ENCODE measurements around the gene ANKRD17. TPM values are rescaled to one million over a fixed set of nuclear protein-coding genes. Genes with fewer than 3 reads are reported as not detected.
A peak's percentile ranks its signal among the peaks of the same experiment; 100 is the strongest.

The ANKRD17 gene
- total RNA-seq, 6 experiments from 2014 or later, result 25.1 to 34.0 (median 28.1) TPM

DNA sequence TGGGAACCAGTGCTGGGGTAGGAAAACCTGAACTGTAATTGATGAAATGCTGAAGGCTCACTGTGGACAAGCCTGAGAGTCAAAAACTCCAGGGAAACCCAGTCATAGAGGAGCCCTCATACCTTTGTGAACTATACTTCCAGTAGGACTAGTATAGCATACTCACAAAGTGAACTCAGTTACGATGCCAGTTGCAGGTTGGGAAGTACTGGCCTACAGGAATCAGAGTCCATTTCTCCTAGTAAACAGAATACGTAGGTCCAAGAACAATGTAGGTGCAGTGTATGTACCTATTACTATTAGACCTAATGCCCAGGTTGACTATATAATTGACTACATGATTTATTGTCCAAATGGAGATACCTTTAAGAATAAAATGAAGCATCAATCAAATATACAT is 8.5 kb upstream of the ANKRD17 start:
- H3K27ac ChIP-seq, result no peak overlapping the region
- H3K27me3 ChIP-seq, result no peaks in the 10 kb centered on the region
- H3K4me1 ChIP-seq, result peaks cover 0 to 8% (median 0%) of the 10 kb centered on the region in 4 donors
- 54% methylated on average over 2 of the region's 2 CpGs for WGBS (ENCODE audit: insufficient coverage, low coverage, low lambda C conversion rate, missing lambda C conversion rate)
- H3K4me3 ChIP-seq, result no peak overlapping the region
- TF ChIP-seq, protein P1, sequence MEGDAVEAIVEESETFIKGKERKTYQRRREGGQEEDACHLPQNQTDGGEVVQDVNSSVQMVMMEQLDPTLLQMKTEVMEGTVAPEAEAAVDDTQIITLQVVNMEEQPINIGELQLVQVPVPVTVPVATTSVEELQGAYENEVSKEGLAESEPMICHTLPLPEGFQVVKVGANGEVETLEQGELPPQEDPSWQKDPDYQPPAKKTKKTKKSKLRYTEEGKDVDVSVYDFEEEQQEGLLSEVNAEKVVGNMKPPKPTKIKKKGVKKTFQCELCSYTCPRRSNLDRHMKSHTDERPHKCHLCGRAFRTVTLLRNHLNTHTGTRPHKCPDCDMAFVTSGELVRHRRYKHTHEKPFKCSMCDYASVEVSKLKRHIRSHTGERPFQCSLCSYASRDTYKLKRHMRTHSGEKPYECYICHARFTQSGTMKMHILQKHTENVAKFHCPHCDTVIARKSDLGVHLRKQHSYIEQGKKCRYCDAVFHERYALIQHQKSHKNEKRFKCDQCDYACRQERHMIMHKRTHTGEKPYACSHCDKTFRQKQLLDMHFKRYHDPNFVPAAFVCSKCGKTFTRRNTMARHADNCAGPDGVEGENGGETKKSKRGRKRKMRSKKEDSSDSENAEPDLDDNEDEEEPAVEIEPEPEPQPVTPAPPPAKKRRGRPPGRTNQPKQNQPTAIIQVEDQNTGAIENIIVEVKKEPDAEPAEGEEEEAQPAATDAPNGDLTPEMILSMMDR (IDR thresholded peaks at IDR 0.05), result no peak
- no peak for TF ChIP-seq POLR2A (IDR thresholded peaks at IDR 0.05)
- H3K9me3 ChIP-seq, result no peaks in the 10 kb centered on the region
- intact Hi-C loops (cut with DNase I), result no loop called here
- DNase-seq (no peak), ATAC-seq (peak; percentile 42 to 81 (median 66))
- H3K36me3 ChIP-seq, result no peaks in the 10 kb centered on the region

DNA sequence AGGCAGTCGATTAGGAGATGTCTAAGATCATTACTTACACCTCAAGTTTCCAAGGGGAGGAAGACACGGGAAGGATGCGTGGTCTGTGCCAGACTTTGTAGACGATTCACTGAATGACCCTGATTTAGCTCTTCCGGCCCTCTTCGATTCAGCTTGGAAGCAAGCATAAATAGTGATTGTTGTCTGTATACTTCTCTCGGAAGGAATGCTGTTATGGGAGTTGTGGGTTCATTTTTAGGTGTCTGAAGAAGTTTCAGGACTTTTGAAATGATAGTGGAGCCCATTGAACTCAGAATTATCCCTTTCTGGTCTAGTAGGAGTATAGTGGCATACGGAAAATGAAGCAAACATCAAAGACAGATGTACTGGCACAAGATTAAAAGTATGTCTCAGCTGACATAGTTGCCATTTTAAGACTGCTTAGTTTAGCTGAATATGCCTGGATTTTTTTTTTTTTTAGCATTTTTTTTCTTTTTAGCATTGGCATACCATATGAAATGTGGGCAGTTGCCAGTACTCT is 1.0 kb upstream of the ANKRD17 start:
- ATAC-seq (peak; percentile 3 to 12 (median 6)), DNase-seq (no peak)
- Histone ChIP-seq H3K4me3 (peak overlapping the region; percentile 72 to 85 (median 81)), H3K27me3 (no peaks in the 10 kb centered on the region), H3K27ac (peak overlapping the region; percentile 91 to 99 (median 97)), H3K4me1 (peaks cover 0 to 39% (median 9%) of the 10 kb centered on the region in 4 donors), H3K9me3 (no peaks in the 10 kb centered on the region), H3K36me3 (no peaks in the 10 kb centered on the region)
- intact Hi-C loops (cut with DNase I), result no loop called here
- no peak for TF ChIP-seq POLR2A (IDR thresholded peaks at IDR 0.05)
- TF ChIP-seq, protein P1 (IDR thresholded peaks at IDR 0.05), result no peak
- under 1% methylated on average over 8 of the region's 8 CpGs for WGBS (ENCODE audit: insufficient coverage, low coverage, low lambda C conversion rate, missing lambda C conversion rate)

DNA sequence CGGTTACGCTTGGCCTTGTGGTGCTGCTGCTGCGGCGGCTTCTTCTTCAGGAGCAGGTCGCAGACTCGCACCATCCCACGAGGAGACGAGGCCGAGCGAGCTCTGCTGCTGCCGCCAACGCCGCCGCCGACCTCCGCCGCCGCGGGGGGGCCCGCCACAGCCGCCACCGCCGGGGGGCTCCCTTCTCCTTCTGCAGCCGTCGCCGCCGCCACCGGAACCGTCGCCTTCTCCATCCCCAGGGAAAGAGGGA is 237 bp downstream of the ANKRD17 start:
- DNase-seq (no peak), ATAC-seq (peak in 3 of 4 donors; percentile 49 to 73 (median 70))
- peak overlapping the region; percentile 91 to 99 (median 97) for H3K27ac ChIP-seq
- H3K4me1 ChIP-seq, result peaks cover 0 to 42% (median 12%) of the 10 kb centered on the region in 4 donors
- H3K9me3 ChIP-seq, result no peaks in the 10 kb centered on the region
- H3K4me3 ChIP-seq, result peak overlapping the region; percentile 72 to 85 (median 81)
- intact Hi-C loops (cut with DNase I), result no loop called here
- no peaks in the 10 kb centered on the region for H3K27me3 ChIP-seq
- TF ChIP-seq POLR2A (IDR thresholded peaks at IDR 0.05), result no peak
- TF ChIP-seq, protein P1 (IDR thresholded peaks at IDR 0.05), result peak; percentile 10 to 49 (median 32)
- 0% methylated on average over 2 of the region's 30 CpGs for WGBS (ENCODE audit: insufficient coverage, low coverage, low lambda C conversion rate, missing lambda C conversion rate)
- no peaks in the 10 kb centered on the region for H3K36me3 ChIP-seq

DNA sequence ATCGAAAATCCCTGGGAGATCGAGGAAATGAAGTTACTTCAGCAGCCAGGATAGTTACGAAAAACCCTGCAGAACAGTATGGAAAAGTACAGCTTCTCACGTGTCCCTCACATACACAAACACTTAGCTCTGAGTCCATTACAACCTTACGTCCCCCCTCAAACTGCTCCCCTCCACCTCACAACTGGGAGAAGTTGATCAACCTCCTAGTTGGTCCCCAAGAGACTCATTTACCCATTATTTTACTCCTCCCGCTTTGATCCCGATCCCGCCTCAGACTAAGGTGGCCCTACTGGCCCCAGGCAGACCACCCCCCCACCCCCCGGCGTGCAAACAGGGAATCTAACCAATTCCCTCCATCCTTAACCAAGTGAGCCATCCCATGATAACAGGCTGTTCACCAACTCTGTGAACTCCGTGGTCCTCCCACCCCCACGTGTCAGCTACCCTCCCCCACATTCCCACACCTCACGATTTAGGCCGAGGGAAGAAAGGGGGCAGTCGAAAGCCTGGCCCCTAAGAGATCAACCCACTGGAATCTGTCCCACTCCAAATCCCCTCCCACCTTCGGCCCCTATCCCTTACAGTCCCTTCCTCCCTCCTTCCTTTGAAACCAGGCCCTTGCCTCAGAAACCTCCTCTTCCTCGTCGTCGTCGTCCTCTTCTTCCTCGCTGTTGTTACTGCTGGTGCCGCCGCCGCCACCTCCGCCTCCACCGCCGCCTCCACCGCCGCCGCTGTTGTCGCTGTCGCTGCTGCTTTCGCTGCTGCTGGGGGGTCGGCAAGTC is 755 bp downstream of the ANKRD17 start:
- DNase-seq (peak in 1 of 3 donors; percentile 21), ATAC-seq (peak in 3 of 4 donors; percentile 2 to 4 (median 4))
- intact Hi-C loops (cut with DNase I), result no loop called here
- Histone ChIP-seq H3K27me3 (no peaks in the 10 kb centered on the region), H3K4me1 (peaks cover 0 to 45% (median 12%) of the 10 kb centered on the region in 4 donors), H3K9me3 (no peaks in the 10 kb centered on the region), H3K36me3 (no peaks in the 10 kb centered on the region), H3K4me3 (peak overlapping the region; percentile 72 to 85 (median 81)), H3K27ac (peak overlapping the region; percentile 91 to 99 (median 97))
- TF ChIP-seq, protein P1 (IDR thresholded peaks at IDR 0.05), result no peak
- TF ChIP-seq POLR2A (IDR thresholded peaks at IDR 0.05), result no peak
- WGBS (ENCODE audit: insufficient coverage, low coverage, low lambda C conversion rate, missing lambda C conversion rate), result 0% methylated on average over 33 of the region's 34 CpGs

Measured in right lobe of liver (tissue), 6 donors.